ENCODE data around the gene PSEN2. TPM values are rescaled to one million over a fixed set of nuclear protein-coding genes. Genes with fewer than 3 reads are reported as not detected.

The PSEN2 gene
- total RNA-seq, 1 experiment from 2014 or later, result 14.8 TPM

DNA sequence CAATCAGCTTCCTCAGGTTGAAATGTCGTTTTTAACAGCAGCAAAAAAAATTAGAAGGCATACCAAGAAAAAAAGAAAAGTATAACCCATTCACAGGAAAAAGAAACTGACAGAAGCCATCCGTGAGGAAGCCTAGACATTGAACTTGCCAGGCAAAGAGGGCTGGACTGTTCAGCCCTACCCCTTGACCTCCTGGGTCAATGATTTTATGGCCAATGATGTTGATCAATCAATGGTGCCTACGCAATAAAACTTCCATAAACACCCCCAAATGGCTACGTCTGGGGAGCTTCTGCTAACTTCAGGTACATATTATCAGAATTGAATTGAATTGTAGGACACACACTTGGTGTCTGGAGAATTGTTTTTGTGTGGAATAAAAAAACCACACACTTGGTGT, 4.8 kb upstream of the PSEN2 start:
- H3K27me3 ChIP-seq (ENCODE audit: insufficient read depth, low read depth), result no peaks in the 10 kb centered on the region
- TF ChIP-seq, protein P1, sequence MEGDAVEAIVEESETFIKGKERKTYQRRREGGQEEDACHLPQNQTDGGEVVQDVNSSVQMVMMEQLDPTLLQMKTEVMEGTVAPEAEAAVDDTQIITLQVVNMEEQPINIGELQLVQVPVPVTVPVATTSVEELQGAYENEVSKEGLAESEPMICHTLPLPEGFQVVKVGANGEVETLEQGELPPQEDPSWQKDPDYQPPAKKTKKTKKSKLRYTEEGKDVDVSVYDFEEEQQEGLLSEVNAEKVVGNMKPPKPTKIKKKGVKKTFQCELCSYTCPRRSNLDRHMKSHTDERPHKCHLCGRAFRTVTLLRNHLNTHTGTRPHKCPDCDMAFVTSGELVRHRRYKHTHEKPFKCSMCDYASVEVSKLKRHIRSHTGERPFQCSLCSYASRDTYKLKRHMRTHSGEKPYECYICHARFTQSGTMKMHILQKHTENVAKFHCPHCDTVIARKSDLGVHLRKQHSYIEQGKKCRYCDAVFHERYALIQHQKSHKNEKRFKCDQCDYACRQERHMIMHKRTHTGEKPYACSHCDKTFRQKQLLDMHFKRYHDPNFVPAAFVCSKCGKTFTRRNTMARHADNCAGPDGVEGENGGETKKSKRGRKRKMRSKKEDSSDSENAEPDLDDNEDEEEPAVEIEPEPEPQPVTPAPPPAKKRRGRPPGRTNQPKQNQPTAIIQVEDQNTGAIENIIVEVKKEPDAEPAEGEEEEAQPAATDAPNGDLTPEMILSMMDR (conservative IDR thresholded peaks at IDR 0.05), result no peak
- no peak for TF ChIP-seq EZH2 (IDR thresholded peaks at IDR 0.05; ENCODE audit: low read depth)
- BruUV-seq (replicated peaks), result no TSS peak
- POLR2A ChIA-PET (ENCODE audit: unreplicated experiment), result interaction anchor here (0.7 kb wide), 2 partner anchors 19 to 843 kb away, joined by 3 to 5 read pairs; no protein-coding TSS in a partner anchor
- H3K27ac ChIP-seq, result 0 out of 2 replicates have a peak overlapping the region, but pooled peaks have one; percentile 25
- peaks cover 27% of the 10 kb centered on the region for H3F3A ChIP-seq (ENCODE audit: insufficient read depth, low read depth)
- no peaks in the 10 kb centered on the region for H4K20me1 ChIP-seq (ENCODE audit: insufficient read depth)
- DNase-seq, result no peak
- 0 out of 2 replicates have a peak, but pooled peaks cover 4% of the 10 kb centered on the region for H3K36me3 ChIP-seq (ENCODE audit: low read depth)
- no peaks in the 10 kb centered on the region for H3K79me2 ChIP-seq (ENCODE audit: low read depth)
- H3K4me1 ChIP-seq (replicated peaks; ENCODE audit: insufficient read depth), result peaks cover 50% of the 10 kb centered on the region
- no peaks in the 10 kb centered on the region for H3K9me2 ChIP-seq (ENCODE audit: insufficient read depth)
- H2AFZ ChIP-seq, result peak overlapping the region; percentile 28; the same call in 1 of the 2 replicates
- intact Hi-C loops (cut with micrococcal nuclease; ENCODE audit: unreplicated experiment), result no loop called here
- CTCF ChIA-PET, result no interaction called here
- H3K9me3 ChIP-seq (ENCODE audit: insufficient read depth, low read depth), result peaks cover 6% of the 10 kb centered on the region
- no peak overlapping the region for H3K4me3 ChIP-seq
- peak overlapping the region; percentile 51 for H3K4me2 ChIP-seq

DNA sequence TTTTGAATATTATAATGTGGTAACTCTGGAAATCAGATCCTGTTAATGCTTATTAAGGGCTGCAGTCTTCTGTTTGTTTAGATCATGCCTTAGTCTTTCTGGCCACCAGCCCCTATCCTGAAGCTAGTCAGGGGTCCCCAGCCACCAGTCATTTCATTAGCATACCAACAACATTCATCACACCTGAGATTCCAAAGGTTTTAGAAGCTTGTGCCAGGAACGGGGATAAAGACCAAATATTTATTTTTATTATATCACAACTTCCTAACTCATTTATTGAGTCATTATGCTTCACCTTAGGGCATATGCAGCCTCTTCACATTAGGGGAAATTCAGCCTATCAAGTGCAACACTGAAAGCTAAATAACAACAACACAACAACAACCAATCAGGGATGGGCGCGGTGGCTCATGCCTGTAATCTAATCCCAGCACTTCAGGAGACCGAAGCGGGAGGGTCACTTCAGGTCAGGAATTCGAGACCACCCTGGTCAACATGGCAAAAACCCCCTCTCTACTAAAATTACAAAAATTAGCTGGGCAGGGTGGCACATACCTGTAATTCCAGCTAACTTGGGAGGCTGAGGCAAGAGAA, 2.9 kb upstream of the PSEN2 start:
- peak overlapping the region; percentile 45 for H3K4me2 ChIP-seq
- H3K9me2 ChIP-seq (ENCODE audit: insufficient read depth), result no peaks in the 10 kb centered on the region
- TF ChIP-seq, protein P1 (conservative IDR thresholded peaks at IDR 0.05), result no peak
- no peak for TF ChIP-seq EZH2 (IDR thresholded peaks at IDR 0.05; ENCODE audit: low read depth)
- peaks cover 6% of the 10 kb centered on the region for H3K9me3 ChIP-seq (ENCODE audit: insufficient read depth, low read depth)
- H3K79me2 ChIP-seq (ENCODE audit: low read depth), result peaks cover 17% of the 10 kb centered on the region
- H3K36me3 ChIP-seq (ENCODE audit: low read depth), result 0 out of 2 replicates have a peak, but pooled peaks cover 4% of the 10 kb centered on the region
- peaks cover 63% of the 10 kb centered on the region for H3K4me1 ChIP-seq (replicated peaks; ENCODE audit: insufficient read depth)
- no peaks in the 10 kb centered on the region for H3K27me3 ChIP-seq (ENCODE audit: insufficient read depth, low read depth)
- no peak overlapping the region for H3K4me3 ChIP-seq
- peaks cover 27% of the 10 kb centered on the region for H3F3A ChIP-seq (ENCODE audit: insufficient read depth, low read depth)
- ChIA-PET CTCF (no interaction called here), POLR2A (ENCODE audit: unreplicated experiment) (no interaction called here)
- no peaks in the 10 kb centered on the region for H4K20me1 ChIP-seq (ENCODE audit: insufficient read depth)
- peak overlapping the region; percentile 52 for H3K27ac ChIP-seq
- peak in 1 of 2 experiments; percentile 77 for DNase-seq
- intact Hi-C loops (cut with micrococcal nuclease; ENCODE audit: unreplicated experiment), result no loop called here
- H2AFZ ChIP-seq, result no peak overlapping the region
- no TSS peak for BruUV-seq (replicated peaks)

DNA sequence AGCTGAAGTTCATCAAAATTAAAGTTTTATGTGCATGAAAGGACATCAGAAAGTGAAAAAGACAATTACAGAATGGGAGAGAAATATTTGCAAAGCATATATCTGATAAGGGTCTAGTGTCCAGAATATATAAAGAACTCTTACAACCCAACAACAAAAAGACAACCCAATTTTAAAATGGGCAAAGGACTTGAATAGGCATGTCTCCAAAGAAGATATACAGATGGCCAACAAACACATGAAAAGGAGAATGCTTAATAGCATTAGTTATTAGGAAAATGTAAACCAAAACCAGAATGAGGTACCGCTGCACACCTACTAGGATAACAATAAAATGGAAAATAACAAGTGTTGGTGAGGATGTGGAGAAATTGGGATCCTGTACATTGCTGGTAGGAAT, 1.7 kb upstream of the PSEN2 start:
- Histone ChIP-seq H4K20me1 (ENCODE audit: insufficient read depth) (no peaks in the 10 kb centered on the region), H3K9me3 (ENCODE audit: insufficient read depth, low read depth) (peaks cover 6% of the 10 kb centered on the region; the same call in 1 of the 2 replicates), H3K27ac (no peak overlapping the region), H3F3A (ENCODE audit: insufficient read depth, low read depth) (peaks cover 24% of the 10 kb centered on the region), H3K27me3 (ENCODE audit: insufficient read depth, low read depth) (no peaks in the 10 kb centered on the region), H3K9me2 (ENCODE audit: insufficient read depth) (no peaks in the 10 kb centered on the region), H3K4me1 (replicated peaks; ENCODE audit: insufficient read depth) (peaks cover 56% of the 10 kb centered on the region), H3K4me3 (no peak overlapping the region), H2AFZ (no peak overlapping the region), H3K79me2 (ENCODE audit: low read depth) (peaks cover 28% of the 10 kb centered on the region), H3K4me2 (no peak overlapping the region), H3K36me3 (ENCODE audit: low read depth) (0 out of 2 replicates have a peak, but pooled peaks cover 4% of the 10 kb centered on the region)
- TF ChIP-seq EZH2 (IDR thresholded peaks at IDR 0.05; ENCODE audit: low read depth), result no peak
- TF ChIP-seq, protein P1 (conservative IDR thresholded peaks at IDR 0.05), result no peak
- BruUV-seq (replicated peaks), result no TSS peak
- POLR2A ChIA-PET (ENCODE audit: unreplicated experiment), result no interaction called here
- intact Hi-C loops (cut with micrococcal nuclease; ENCODE audit: unreplicated experiment), result no loop called here
- DNase-seq, result no peak
- CTCF ChIA-PET, result no interaction called here
